Measurements from ENCODE around the gene DBF4.

DNA sequence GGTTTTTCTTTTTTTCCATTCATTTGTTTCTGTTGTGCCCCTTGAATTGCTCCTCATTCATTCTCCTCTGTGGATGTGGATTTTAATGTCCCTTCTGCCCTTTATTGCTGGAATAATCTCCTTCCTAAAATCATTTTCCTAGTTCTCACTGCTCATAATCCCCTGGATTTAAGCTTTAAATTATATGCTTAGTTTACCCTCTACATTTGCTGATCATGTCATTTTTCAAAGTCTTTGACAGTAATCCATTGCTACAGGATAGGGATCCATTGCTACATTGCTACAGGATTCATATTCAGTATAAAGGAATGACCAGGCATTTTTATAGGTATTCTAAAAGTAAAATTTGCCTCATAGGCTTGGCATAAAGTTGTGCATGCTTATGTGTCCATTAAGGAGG, 72.1 kb downstream of the DBF4 start:
- TF ChIP-seq JUNB (CRISPR knock-in tag; IDR thresholded peaks at IDR 0.05; ENCODE audit: borderline replicate concordance) (no peak), POLR2A (IDR thresholded peaks at IDR 0.05; ENCODE audit: insufficient read depth in 1 of 2, low read depth in 2 of 2, low read length in 2 of 2) (no peak), IKZF4 (CRISPR knock-in tag; IDR thresholded peaks at IDR 0.05; ENCODE audit: borderline replicate concordance, low read depth, not compliant biosample characterization) (no peak), HNRNPUL1 (IDR thresholded peaks at IDR 0.05; ENCODE audit: low read depth, low read length) (no peak)
- TF ChIP-seq, protein P1, sequence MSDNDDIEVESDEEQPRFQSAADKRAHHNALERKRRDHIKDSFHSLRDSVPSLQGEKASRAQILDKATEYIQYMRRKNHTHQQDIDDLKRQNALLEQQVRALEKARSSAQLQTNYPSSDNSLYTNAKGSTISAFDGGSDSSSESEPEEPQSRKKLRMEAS (IDR thresholded peaks at IDR 0.05): no peak
- TF ChIP-seq, protein P2, sequence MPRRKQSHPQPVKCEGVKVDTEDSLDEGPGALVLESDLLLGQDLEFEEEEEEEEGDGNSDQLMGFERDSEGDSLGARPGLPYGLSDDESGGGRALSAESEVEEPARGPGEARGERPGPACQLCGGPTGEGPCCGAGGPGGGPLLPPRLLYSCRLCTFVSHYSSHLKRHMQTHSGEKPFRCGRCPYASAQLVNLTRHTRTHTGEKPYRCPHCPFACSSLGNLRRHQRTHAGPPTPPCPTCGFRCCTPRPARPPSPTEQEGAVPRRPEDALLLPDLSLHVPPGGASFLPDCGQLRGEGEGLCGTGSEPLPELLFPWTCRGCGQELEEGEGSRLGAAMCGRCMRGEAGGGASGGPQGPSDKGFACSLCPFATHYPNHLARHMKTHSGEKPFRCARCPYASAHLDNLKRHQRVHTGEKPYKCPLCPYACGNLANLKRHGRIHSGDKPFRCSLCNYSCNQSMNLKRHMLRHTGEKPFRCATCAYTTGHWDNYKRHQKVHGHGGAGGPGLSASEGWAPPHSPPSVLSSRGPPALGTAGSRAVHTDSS (CRISPR knock-in tag; conservative IDR thresholded peaks at IDR 0.05): no peak
